ENCODE data around the gene DAB1.

DAB1 gene

DNA sequence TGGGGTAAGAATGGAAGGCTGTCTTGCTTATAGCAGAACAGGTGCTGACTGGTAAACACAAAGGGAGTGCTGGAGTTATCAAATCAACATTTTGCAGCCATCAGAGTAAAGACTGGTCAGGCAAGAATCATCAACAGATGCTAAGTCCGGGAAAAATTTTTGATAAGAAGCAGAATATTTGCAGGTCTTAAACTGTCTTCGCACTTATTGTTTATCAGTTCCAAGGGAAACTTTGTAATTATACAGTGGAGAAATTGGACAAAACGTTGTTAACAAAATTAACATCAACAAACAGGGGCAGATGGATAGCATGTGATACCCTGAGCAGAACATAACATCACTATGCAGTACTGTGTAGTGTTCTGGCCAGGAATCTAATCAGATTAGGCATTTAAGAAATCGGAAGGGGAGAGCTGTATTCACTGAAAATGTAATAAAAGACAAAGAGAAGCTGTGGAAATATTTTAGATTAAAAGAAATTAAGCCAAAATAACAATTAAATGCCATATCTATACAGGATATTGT, 127.1 kb downstream of the DAB1 start:
- 97% methylated on average over 4 of the region's 4 CpGs for WGBS
- no peaks in the 10 kb centered on the region for H3K36me3 ChIP-seq (ENCODE audit: insufficient read depth, low read length)
- H3K9me3 ChIP-seq (ENCODE audit: insufficient read depth, low read depth, low read length): no peaks in the 10 kb centered on the region
- no peaks in the 10 kb centered on the region for H3K4me1 ChIP-seq (ENCODE audit: insufficient read depth, low read length)
- H3K9ac ChIP-seq (ENCODE audit: low read depth, low read length): no peak overlapping the region
- H3K27me3 ChIP-seq (ENCODE audit: insufficient read depth, low read length): no peaks in the 10 kb centered on the region
- H3K4me3 ChIP-seq (ENCODE audit: low read length): no peak overlapping the region
- no peak overlapping the region for H3K27ac ChIP-seq (ENCODE audit: low read depth, low read length)

DNA sequence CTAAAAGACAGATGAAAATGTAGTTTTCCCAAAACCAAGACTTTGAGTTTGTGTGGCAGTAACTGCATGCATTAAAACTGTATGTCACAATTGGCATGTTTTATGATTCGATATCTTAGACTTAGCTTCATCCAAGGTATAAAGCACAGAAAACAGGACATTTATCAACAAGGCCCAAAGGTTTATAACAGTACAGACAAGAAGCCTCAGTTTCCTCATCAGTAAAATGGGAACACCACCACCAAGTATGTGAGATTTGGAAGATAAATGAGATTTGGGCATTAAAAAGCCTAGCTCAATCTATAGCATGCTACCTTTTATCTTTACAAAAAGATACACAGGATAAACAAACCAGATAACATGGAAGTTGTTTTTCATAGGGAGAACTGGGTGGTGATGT, 128.5 kb downstream of the DAB1 start:
- WGBS: 93% methylated on average over 1 of the region's 1 CpG
- no peak overlapping the region for H3K27ac ChIP-seq (ENCODE audit: low read depth, low read length)
- no peak overlapping the region for H3K4me3 ChIP-seq (ENCODE audit: low read length)
- no peaks in the 10 kb centered on the region for H3K4me1 ChIP-seq (ENCODE audit: insufficient read depth, low read length)
- no peaks in the 10 kb centered on the region for H3K9me3 ChIP-seq (ENCODE audit: insufficient read depth, low read depth, low read length)
- no peaks in the 10 kb centered on the region for H3K27me3 ChIP-seq (ENCODE audit: insufficient read depth, low read length)
- no peak overlapping the region for H3K9ac ChIP-seq (ENCODE audit: low read depth, low read length)
- no peaks in the 10 kb centered on the region for H3K36me3 ChIP-seq (ENCODE audit: insufficient read depth, low read length)

- no peaks in the 10 kb centered on the region for H3K9me3 ChIP-seq (ENCODE audit: insufficient read depth, low read depth, low read length)
- no peak overlapping the region for H3K4me3 ChIP-seq (ENCODE audit: low read length)
- no peaks in the 10 kb centered on the region for H3K4me1 ChIP-seq (ENCODE audit: insufficient read depth, low read length)
- H3K27ac ChIP-seq (ENCODE audit: low read depth, low read length): no peak overlapping the region
- no peaks in the 10 kb centered on the region for H3K36me3 ChIP-seq (ENCODE audit: insufficient read depth, low read length)
- no peak overlapping the region for H3K9ac ChIP-seq (ENCODE audit: low read depth, low read length)
- no peaks in the 10 kb centered on the region for H3K27me3 ChIP-seq (ENCODE audit: insufficient read depth, low read length)
These were observed 129.7 kb downstream of the DAB1 start for GRCh38 chr1:57294177-57294576.

DNA sequence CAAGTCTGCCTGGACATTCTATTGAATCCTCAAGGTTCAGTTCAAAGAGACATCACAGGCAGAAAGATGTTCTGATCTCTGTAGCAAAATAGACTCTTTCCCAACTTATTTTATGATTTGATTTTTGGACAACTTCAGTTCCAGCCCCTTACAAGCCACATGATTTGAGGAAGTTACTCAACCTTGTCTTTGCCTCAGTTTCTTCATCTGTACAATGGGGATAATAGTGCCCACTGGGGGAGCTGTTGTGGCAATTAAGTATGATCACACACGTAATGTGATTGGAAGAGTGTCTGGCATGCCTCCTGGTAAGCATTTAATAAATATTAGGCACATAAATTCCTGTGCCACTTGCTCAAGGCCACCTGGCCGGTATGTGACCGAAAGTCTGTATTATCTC, 130.6 kb downstream of the DAB1 start:
- Histone ChIP-seq H3K4me1 (ENCODE audit: insufficient read depth, low read length) (no peaks in the 10 kb centered on the region), H3K9ac (ENCODE audit: low read depth, low read length) (no peak overlapping the region), H3K4me3 (ENCODE audit: low read length) (no peak overlapping the region), H3K27ac (ENCODE audit: low read depth, low read length) (no peak overlapping the region), H3K36me3 (ENCODE audit: insufficient read depth, low read length) (no peaks in the 10 kb centered on the region), H3K27me3 (ENCODE audit: insufficient read depth, low read length) (no peaks in the 10 kb centered on the region), H3K9me3 (ENCODE audit: insufficient read depth, low read depth, low read length) (no peaks in the 10 kb centered on the region)
- 96% methylated on average over 2 of the region's 3 CpGs for WGBS

DNA sequence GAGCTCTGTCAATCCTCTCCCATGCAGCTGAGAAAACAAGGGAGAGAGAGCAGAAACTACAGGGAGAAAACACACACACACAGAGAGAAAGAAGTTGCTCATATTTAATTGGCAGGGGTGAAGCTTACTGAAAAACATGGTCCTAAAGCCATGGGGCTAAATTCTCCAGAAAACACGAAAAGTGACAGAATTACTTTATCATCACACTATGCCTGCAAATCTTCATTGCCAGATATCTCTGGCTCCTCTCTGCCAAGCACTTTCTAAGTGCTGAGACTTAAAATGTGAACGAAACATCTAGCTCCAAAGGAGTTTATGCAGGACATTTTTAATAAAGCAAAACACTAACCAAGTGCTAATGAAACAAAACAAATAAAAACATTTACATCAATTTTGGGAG, 134.1 kb downstream of the DAB1 start:
- no peaks in the 10 kb centered on the region for H3K27me3 ChIP-seq (ENCODE audit: insufficient read depth, low read length)
- 96% methylated on average over 2 of the region's 2 CpGs for WGBS
- H3K4me1 ChIP-seq (ENCODE audit: insufficient read depth, low read length): no peaks in the 10 kb centered on the region

GRCh38 chr1:57285992-57286391, 137.9 kb downstream of the DAB1 start:
- Histone ChIP-seq H3K4me1 (ENCODE audit: insufficient read depth, low read length) (no peaks in the 10 kb centered on the region), H3K4me3 (ENCODE audit: low read length) (no peak overlapping the region)
- 88% methylated on average over 2 of the region's 2 CpGs for WGBS

More for the DNA sequence above, 134.1 kb downstream of the DAB1 start:
- Histone ChIP-seq H3K4me3 (ENCODE audit: low read length) (no peak overlapping the region), H3K9ac (ENCODE audit: low read depth, low read length) (no peak overlapping the region), H3K9me3 (ENCODE audit: insufficient read depth, low read depth, low read length) (no peaks in the 10 kb centered on the region), H3K27ac (ENCODE audit: low read depth, low read length) (no peak overlapping the region), H3K36me3 (ENCODE audit: insufficient read depth, low read length) (no peaks in the 10 kb centered on the region)

DNA sequence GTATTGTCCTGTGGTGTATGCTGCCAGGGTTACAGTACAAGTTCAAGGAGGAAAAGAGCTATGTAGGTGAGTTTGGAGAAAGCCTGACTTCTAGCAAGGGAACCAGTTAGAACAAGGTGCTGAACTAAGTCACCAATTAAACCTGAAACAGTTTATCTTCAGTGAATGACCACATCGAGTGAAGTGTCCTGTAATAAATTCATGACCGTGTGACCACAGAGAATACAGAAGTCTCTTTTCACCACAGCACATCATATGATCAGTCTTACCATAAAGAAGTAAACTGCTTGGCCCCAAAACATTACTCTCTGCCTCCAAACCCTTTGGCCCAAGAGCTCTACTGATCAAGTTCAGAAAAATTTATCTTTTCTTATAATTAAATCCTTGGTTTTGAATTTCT, 141.4 kb downstream of the DAB1 start:
- Histone ChIP-seq H3K27ac (ENCODE audit: low read depth, low read length) (no peak overlapping the region), H3K4me1 (ENCODE audit: insufficient read depth, low read length) (no peaks in the 10 kb centered on the region), H3K9me3 (ENCODE audit: insufficient read depth, low read depth, low read length) (no peaks in the 10 kb centered on the region), H3K9ac (ENCODE audit: low read depth, low read length) (no peak overlapping the region), H3K27me3 (ENCODE audit: insufficient read depth, low read length) (no peaks in the 10 kb centered on the region), H3K4me3 (ENCODE audit: low read length) (no peak overlapping the region), H3K36me3 (ENCODE audit: insufficient read depth, low read length) (no peaks in the 10 kb centered on the region)
- WGBS: 95% methylated on average over 2 of the region's 2 CpGs

More at GRCh38 chr1:57285992-57286391, 137.9 kb downstream of the DAB1 start:
- Histone ChIP-seq H3K9ac (ENCODE audit: low read depth, low read length) (no peak overlapping the region), H3K27me3 (ENCODE audit: insufficient read depth, low read length) (no peaks in the 10 kb centered on the region), H3K36me3 (ENCODE audit: insufficient read depth, low read length) (no peaks in the 10 kb centered on the region), H3K27ac (ENCODE audit: low read depth, low read length) (no peak overlapping the region), H3K9me3 (ENCODE audit: insufficient read depth, low read depth, low read length) (no peaks in the 10 kb centered on the region)

DNA sequence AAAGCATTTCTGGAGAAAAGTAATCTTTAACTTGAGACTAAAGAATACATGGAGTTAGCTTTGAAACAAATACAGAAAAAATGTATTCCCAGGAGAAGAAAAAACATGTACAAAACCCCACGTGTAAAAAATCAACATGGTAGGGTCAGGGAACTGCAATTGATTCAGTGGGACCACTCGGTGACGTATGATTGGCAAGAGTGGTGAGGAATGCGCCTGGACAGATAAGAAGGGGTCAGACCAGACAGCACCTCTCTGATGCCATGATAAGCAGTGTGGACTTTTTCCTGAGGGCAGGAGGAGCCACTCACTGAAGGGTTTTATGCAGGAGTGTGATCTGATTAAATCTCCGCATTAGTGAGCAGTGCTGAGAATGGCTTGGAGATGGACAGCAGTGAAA, 142.5 kb downstream of the DAB1 start:
- no peaks in the 10 kb centered on the region for H3K27me3 ChIP-seq (ENCODE audit: insufficient read depth, low read length)
- no peaks in the 10 kb centered on the region for H3K36me3 ChIP-seq (ENCODE audit: insufficient read depth, low read length)
- H3K4me3 ChIP-seq (ENCODE audit: low read length): no peak overlapping the region
- H3K4me1 ChIP-seq (ENCODE audit: insufficient read depth, low read length): no peaks in the 10 kb centered on the region; the same call in 1 of the 2 replicates
- H3K9ac ChIP-seq (ENCODE audit: low read depth, low read length): no peak overlapping the region
- no peaks in the 10 kb centered on the region for H3K9me3 ChIP-seq (ENCODE audit: insufficient read depth, low read depth, low read length)
- 88% methylated on average over 5 of the region's 5 CpGs for WGBS
- H3K27ac ChIP-seq (ENCODE audit: low read depth, low read length): no peak overlapping the region

DNA sequence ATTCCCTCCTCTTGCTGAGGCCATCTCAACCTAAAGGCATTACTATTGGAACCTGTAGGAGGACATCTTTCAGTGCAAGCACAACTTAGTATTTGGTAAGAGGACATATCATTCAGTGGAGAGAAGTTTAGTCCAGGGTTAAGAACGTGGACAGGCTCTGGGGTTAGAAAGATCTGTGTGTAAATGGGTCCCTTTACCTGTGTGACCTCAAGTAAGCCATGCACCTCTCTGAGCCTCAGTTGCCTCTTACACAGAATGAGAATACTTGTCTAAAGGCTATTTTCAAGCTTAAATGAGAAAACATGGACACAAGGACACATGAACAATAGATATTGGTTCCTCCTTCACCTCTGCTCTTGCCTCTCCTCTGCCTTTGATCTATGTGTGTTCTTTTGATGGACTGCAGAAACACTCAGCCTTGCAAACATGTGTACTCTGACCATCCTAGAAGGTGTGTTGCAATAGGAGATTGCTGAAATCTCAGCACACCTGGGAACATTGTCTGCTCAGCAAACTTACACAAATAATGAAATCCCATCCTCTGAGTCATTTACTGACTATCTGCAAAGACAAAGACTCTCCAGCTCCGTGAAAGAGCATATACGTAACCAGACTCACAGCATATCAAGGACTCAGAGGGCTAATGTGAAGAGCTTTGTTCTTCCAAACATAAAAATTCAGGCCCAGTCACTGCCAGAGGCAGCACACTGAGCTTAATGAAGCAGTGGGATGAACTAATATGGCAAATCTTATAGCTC, 143.8 kb downstream of the DAB1 start:
- 77% methylated on average over 3 of the region's 3 CpGs for WGBS
- no peak overlapping the region for H3K27ac ChIP-seq (ENCODE audit: low read depth, low read length)

DNA sequence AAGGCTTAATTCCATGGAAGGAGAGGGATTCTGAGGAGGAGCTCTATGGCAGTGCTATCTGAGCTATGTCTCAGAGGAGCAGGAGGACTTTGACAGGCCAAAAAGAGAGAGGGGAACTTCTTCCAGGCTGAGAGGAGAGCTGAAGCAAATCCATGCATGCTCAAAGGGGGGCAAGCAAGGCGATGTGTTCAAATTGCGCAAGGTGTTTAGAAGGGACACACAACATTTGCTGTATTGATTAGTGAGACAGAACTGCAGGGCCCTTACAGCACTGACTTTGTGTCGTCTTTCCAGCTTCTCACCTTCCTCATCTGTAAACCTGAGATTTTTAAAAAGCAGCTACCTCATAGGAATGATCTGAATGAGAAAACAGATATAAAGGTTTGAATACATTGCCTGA, 145.3 kb downstream of the DAB1 start:
- Histone ChIP-seq H3K27me3 (ENCODE audit: insufficient read depth, low read length) (no peaks in the 10 kb centered on the region), H3K9ac (ENCODE audit: low read depth, low read length) (no peak overlapping the region), H3K9me3 (ENCODE audit: insufficient read depth, low read depth, low read length) (no peaks in the 10 kb centered on the region), H3K4me1 (ENCODE audit: insufficient read depth, low read length) (no peaks in the 10 kb centered on the region; the same call in 1 of the 2 replicates), H3K27ac (ENCODE audit: low read depth, low read length) (no peak overlapping the region), H3K36me3 (ENCODE audit: insufficient read depth, low read length) (no peaks in the 10 kb centered on the region), H3K4me3 (ENCODE audit: low read length) (no peak overlapping the region)
- WGBS: 94% methylated on average over 3 of the region's 3 CpGs

More for the DNA sequence above, 143.8 kb downstream of the DAB1 start:
- Histone ChIP-seq H3K9ac (ENCODE audit: low read depth, low read length) (no peak overlapping the region), H3K9me3 (ENCODE audit: insufficient read depth, low read depth, low read length) (no peaks in the 10 kb centered on the region), H3K27me3 (ENCODE audit: insufficient read depth, low read length) (no peaks in the 10 kb centered on the region), H3K4me1 (ENCODE audit: insufficient read depth, low read length) (no peaks in the 10 kb centered on the region; the same call in 1 of the 2 replicates), H3K4me3 (ENCODE audit: low read length) (no peak overlapping the region), H3K36me3 (ENCODE audit: insufficient read depth, low read length) (no peaks in the 10 kb centered on the region)

- H3K4me3 ChIP-seq (ENCODE audit: low read length): no peak overlapping the region
- WGBS: 98% methylated on average over 2 of the region's 2 CpGs
- no peak overlapping the region for H3K27ac ChIP-seq (ENCODE audit: low read depth, low read length)
- no peaks in the 10 kb centered on the region for H3K9me3 ChIP-seq (ENCODE audit: insufficient read depth, low read depth, low read length)
- no peaks in the 10 kb centered on the region for H3K27me3 ChIP-seq (ENCODE audit: insufficient read depth, low read length)
- no peaks in the 10 kb centered on the region; the same call in 1 of the 2 replicates for H3K4me1 ChIP-seq (ENCODE audit: insufficient read depth, low read length)
- no peak overlapping the region for H3K9ac ChIP-seq (ENCODE audit: low read depth, low read length)
- H3K36me3 ChIP-seq (ENCODE audit: insufficient read depth, low read length): no peaks in the 10 kb centered on the region
These were observed 146.2 kb downstream of the DAB1 start for GRCh38 chr1:57277681-57278080.

Measured in HUES64 (cell line).